H1 (cell line): Measurements from ENCODE around the gene CCNYL1. TPM values are rescaled to one million over a fixed set of nuclear protein-coding genes. Genes with fewer than 3 reads are reported as not detected.
"Not testable (repeated sequence)": the region's sequence is repeated elsewhere in the genome, so short reads cannot be mapped to it uniquely, and the experiment has no call there.

Experiments used
- CTCF ChIA-PET: fragments of 300-600 bp; sonication (Branson Sonifier 250); formaldehyde crosslinking; loops from one replicate; lab custom pipeline; 2021; ENCODE audit not compliant: partially characterized antibody; lab: Charles Lee
- POLR2A ChIA-PET: fragments of 300-600 bp; sonication (Branson Sonifier 250); formaldehyde crosslinking; loops from one replicate; lab custom pipeline; 2021; ENCODE audit warnings: inconsistent platforms; ENCODE audit not compliant: partially characterized antibody; lab: Charles Lee
- DNase-seq, 2 experiments: peaks; one replicate each; pipeline versions ENCODE4 v3.0.0 to v3.0.0-alpha.2; 2010 to 2022; ENCODE audit warnings: low spot score in 2 of 2, low read depth in 1 of 2, mixed read lengths in 1 of 2
- FAIRE-seq: peaks from 2 replicates; lab custom pipeline; 2011; peaks lifted over from hg19 to GRCh38; lab: Jason Lieb, UNC
- H2AFZ ChIP-seq: 2 replicates; pipeline ENCODE4 v1.8.1; 2012; ENCODE audit warnings: low read length, inconsistent platforms
- H2AK5ac ChIP-seq: 2 replicates; pipeline ENCODE4 v1.6.1; 2013; ENCODE audit warnings: low read depth, low read length
- H2BK120ac ChIP-seq: replicated peaks from 2 replicates; pipeline ENCODE3; 2013; ENCODE audit warnings: low read depth, low read length, inconsistent platforms
- H2BK12ac ChIP-seq: 2 replicates; pipeline ENCODE4 v1.6.1; 2013; ENCODE audit warnings: low read depth, low read length
- H2BK15ac ChIP-seq: 2 replicates; pipeline ENCODE4 v1.6.1; 2013; ENCODE audit warnings: low read length
- H2BK20ac ChIP-seq: 2 replicates; pipeline ENCODE4 v1.6.1; 2013; ENCODE audit warnings: low read length
- H2BK5ac ChIP-seq: 2 replicates; pipeline ENCODE4 v1.6.1; 2013; ENCODE audit warnings: low read depth, low read length
- H3K14ac ChIP-seq: 2 replicates; pipeline ENCODE4 v1.6.1; 2013; ENCODE audit warnings: inconsistent platforms; ENCODE audit not compliant: insufficient read length
- H3K18ac ChIP-seq: 2 replicates; pipeline ENCODE4 v1.6.1; 2013; ENCODE audit warnings: low read length; ENCODE audit errors: extremely low read depth
- H3K23ac ChIP-seq: 2 replicates; pipeline ENCODE4 v1.6.1; 2013; ENCODE audit warnings: inconsistent platforms; ENCODE audit not compliant: insufficient read length
- H3K23me2 ChIP-seq: 2 replicates; pipeline ENCODE4 v1.6.1; 2013; ENCODE audit warnings: low read depth, low read length
- H3K27ac ChIP-seq: 2 replicates; pipeline ENCODE4 v1.6.1; 2011; ENCODE audit warnings: low read depth, low read length, inconsistent platforms
- H3K27me3 ChIP-seq, 4 experiments: replicated peaks in 1 of 4; 1 replicate in 1 of 4; 2 replicates in 3 of 4; pipeline versions ENCODE4 v1.6.1 to v1.8.1; 2011 to 2013; ENCODE audit warnings: low read length in 3 of 4, mild to moderate bottlenecking in 3 of 4, inconsistent platforms in 2 of 4, mixed read lengths in 2 of 4, moderate library complexity in 1 of 4; ENCODE audit not compliant: control insufficient read depth in 3 of 4, insufficient read depth in 3 of 4; ENCODE audit errors: extremely low read depth in 1 of 4
- H3K36me3 ChIP-seq, 4 experiments: 2 replicates each; pipeline versions ENCODE4 v1.6.1 to v1.8.1; 2011 to 2013; ENCODE audit warnings: mild to moderate bottlenecking in 4 of 4, low read length in 3 of 4, moderate library complexity in 2 of 4, control low read depth in 1 of 4, inconsistent platforms in 1 of 4; ENCODE audit not compliant: insufficient read depth in 4 of 4, control insufficient read depth in 2 of 4
- H3K4ac ChIP-seq: replicated peaks from 2 replicates; pipeline ENCODE3; 2013; ENCODE audit warnings: low read length, low read depth, mixed read lengths, inconsistent platforms; ENCODE audit not compliant: insufficient read length
- H3K4me1 ChIP-seq, 4 experiments: replicated peaks in 1 of 4; 1 replicate in 1 of 4; 2 replicates in 3 of 4; pipeline versions ENCODE4 v1.6.1 to v1.8.1; 2011 to 2013; ENCODE audit warnings: low read length in 3 of 4, inconsistent platforms in 2 of 4, mixed read lengths in 1 of 4; ENCODE audit not compliant: insufficient read depth in 4 of 4, control insufficient read depth in 3 of 4
- H3K4me2 ChIP-seq, 2 experiments: 2 replicates each; pipeline versions ENCODE4 v1.6.1 to v1.8.1; 2011 to 2013; ENCODE audit warnings: low read depth in 2 of 2, low read length in 2 of 2, control low read depth in 1 of 2, inconsistent platforms in 1 of 2, mild to moderate bottlenecking in 1 of 2; ENCODE audit not compliant: insufficient read depth in 1 of 2
- H3K4me3 ChIP-seq, 4 experiments: fragments of 200-600, 300-600 bp in 1 of 4; sonication (generic), shearing (Covaris generic), sonication (Bioruptor Twin) in 1 of 4; 2 replicates each; pipeline versions ENCODE4 v1.5.1 to v1.8.1; 2011 to 2016; ENCODE audit warnings: low read length in 4 of 4, low read depth in 3 of 4, control low read depth in 2 of 4, inconsistent platforms in 2 of 4, mild to moderate bottlenecking in 2 of 4, mixed read lengths in 1 of 4, moderate library complexity in 1 of 4; ENCODE audit not compliant: insufficient read depth in 2 of 4; ENCODE audit errors: extremely low read depth in 1 of 4
- H3K56ac ChIP-seq: replicated peaks from 2 replicates; pipeline ENCODE3; 2013; ENCODE audit warnings: low read depth, mild to moderate bottlenecking, mixed read lengths, low read length, inconsistent platforms; ENCODE audit not compliant: insufficient read length
- H3K79me1 ChIP-seq: 2 replicates; pipeline ENCODE4 v1.6.1; 2013; ENCODE audit warnings: low read depth, low read length, control low read depth
- H3K79me2 ChIP-seq, 2 experiments: 2 replicates each; pipeline versions ENCODE4 v1.6.1 to v1.8.1; 2012 to 2013; ENCODE audit warnings: low read length in 2 of 2, mild to moderate bottlenecking in 2 of 2, inconsistent platforms in 1 of 2; ENCODE audit not compliant: insufficient read depth in 2 of 2, control insufficient read depth in 1 of 2
- H3K9ac ChIP-seq, 4 experiments: replicated peaks in 1 of 4; 1 replicate in 1 of 4; 2 replicates in 3 of 4; pipeline versions ENCODE4 v1.6.1 to v1.8.1; 2011 to 2013; ENCODE audit warnings: low read depth in 3 of 4, low read length in 3 of 4, control low read depth in 2 of 4, mild to moderate bottlenecking in 2 of 4, moderate library complexity in 2 of 4, inconsistent platforms in 1 of 4; ENCODE audit errors: extremely low read depth in 1 of 4
- H3K9me3 ChIP-seq, 2 experiments: 2 replicates each; pipeline versions ENCODE4 v1.6.1 to v1.8.1; 2012 to 2013; ENCODE audit warnings: mild to moderate bottlenecking in 2 of 2, moderate library complexity in 2 of 2, control low read depth in 1 of 2, inconsistent platforms in 1 of 2, low read depth in 1 of 2, low read length in 1 of 2, mixed read lengths in 1 of 2; ENCODE audit not compliant: insufficient read depth in 2 of 2
- H4K20me1 ChIP-seq, 2 experiments: replicated peaks in 1 of 2; 2 replicates each; pipeline versions ENCODE3 to v1.8.1; 2011 to 2013; ENCODE audit warnings: inconsistent platforms in 2 of 2, low read length in 2 of 2, mild to moderate bottlenecking in 1 of 2; ENCODE audit not compliant: insufficient read depth in 2 of 2, control insufficient read depth in 1 of 2
- H4K5ac ChIP-seq: 2 replicates; pipeline ENCODE4 v1.6.1; 2013; ENCODE audit warnings: low read length, low read depth, mixed read lengths, inconsistent platforms; ENCODE audit not compliant: insufficient read length
- H4K8ac ChIP-seq: 2 replicates; pipeline ENCODE4 v1.8.0; 2013; ENCODE audit warnings: mild to moderate bottlenecking, moderate library complexity, low read length, inconsistent platforms; ENCODE audit not compliant: insufficient read depth; ENCODE audit errors: extremely low read depth
- H4K91ac ChIP-seq: replicated peaks from 2 replicates; pipeline ENCODE3; 2013; ENCODE audit warnings: low read length, mixed read lengths, inconsistent platforms; ENCODE audit not compliant: insufficient read length
- WGBS, 2 experiments: shearing (Covaris generic) in 1 of 2; methylation state at CpG; one replicate each; pipeline versions ENCODE4 v1.1.6 to v1.1.7; 2013 to 2015; ENCODE audit warnings: low lambda C conversion rate in 2 of 2, mixed read lengths in 2 of 2, inconsistent platforms in 1 of 2, low coverage in 1 of 2, missing lambda C conversion rate in 1 of 2; ENCODE audit not compliant: insufficient replicate concordance in 2 of 2, insufficient coverage in 1 of 2, insufficient read length in 1 of 2; ENCODE audit errors: extremely low coverage in 1 of 2, missing lambda C conversion rate in 1 of 2; 5-methylcytosine and 5-hydroxymethylcytosine counted together
- polyA plus RNA-seq, 7 experiments: library from polyadenylated mRNA; depleted of rRNA in 3 of 7; stranded (reverse) in 5 of 7; unstranded in 2 of 7; fragments of >200 nt in 5 of 7; fragments of 200-250 nt in 2 of 7; gene quantifications; 1 replicate in 5 of 7; 2 replicates in 1 of 7; 4 replicates in 1 of 7; pipeline versions ENCODE4 v1.2.1 to v1.2.3, GENCODE V29; 2011 to 2013; ENCODE audit warnings: missing spikeins in 2 of 7, mixed read lengths in 2 of 7
- total RNA-seq: library from RNA; stranded (reverse); fragmentation: NEBNext Ultra II Directional; extraction: Animal tissue kit (Norgen Biotek cat#: 25700); gene quantifications from 2 replicates; pipeline ENCODE4 v1.2.1, GENCODE V29; 2021

CCNYL1 gene
- total and polyA plus RNA-seq, 2 of the 8 experiments (the other 6 are each of a cell fraction or from before 2014, with no cell fraction given): 13.3 to 35.4 TPM

DNA sequence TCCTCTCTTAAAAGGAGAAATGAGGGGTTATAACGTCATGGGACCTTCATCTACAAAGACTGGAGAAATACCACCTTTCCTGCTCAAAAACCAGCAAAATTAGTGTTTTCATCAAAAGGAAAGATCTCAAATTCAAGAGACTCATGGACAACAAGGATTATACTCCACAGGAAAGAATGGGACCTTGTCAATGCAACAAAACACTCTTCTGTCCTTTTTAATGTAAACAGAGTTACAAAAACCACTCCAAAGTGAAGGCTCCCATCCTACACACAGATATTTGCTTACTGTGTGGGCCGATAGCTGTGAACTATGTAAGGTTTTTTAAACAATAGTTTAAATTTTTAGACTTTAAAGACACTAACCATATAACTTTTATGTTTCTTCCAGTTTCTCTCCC, 42.2 kb downstream of the CCNYL1 start:
- not testable (repeated sequence) for H2BK120ac ChIP-seq, H4K20me1 ChIP-seq, H3K4me1 ChIP-seq, H2BK5ac ChIP-seq, H3K79me1 ChIP-seq, FAIRE-seq, H3K4me2 ChIP-seq, H3K9ac ChIP-seq, H2AFZ ChIP-seq, H3K18ac ChIP-seq, H2AK5ac ChIP-seq, H4K5ac ChIP-seq, H4K8ac ChIP-seq, H3K23me2 ChIP-seq, H3K79me2 ChIP-seq, H3K23ac ChIP-seq, H3K4ac ChIP-seq, H2BK12ac ChIP-seq, H4K91ac ChIP-seq, H2BK15ac ChIP-seq, H3K14ac ChIP-seq, H3K4me3 ChIP-seq, H3K27ac ChIP-seq, H2BK20ac ChIP-seq, H3K27me3 ChIP-seq, H3K9me3 ChIP-seq, DNase-seq, H3K56ac ChIP-seq
- POLR2A ChIA-PET: interaction anchor here (0.8 to 1.7 kb wide), 4 partner anchors 13 to 217 kb away, joined by 3 to 5 read pairs (median 3); no protein-coding TSS in a partner anchor
- H3K36me3 ChIP-seq: peaks cover 0 to 76% (median 10%) of the 10 kb centered on the region in 4 experiments; a peak in 4 of 8 replicates
- WGBS, 2 experiments: 96% methylated on average over 2 of the region's 2 CpGs; no CpG with 5 or more reads in 1 of the 2 experiments
- CTCF ChIA-PET: interaction anchor here (1.2 to 7.9 kb wide), 5 partner anchors 7 to 310 kb away, joined by 3 to 39 read pairs (median 6); no protein-coding TSS in a partner anchor
